ENCODE results near the gene TBPL1. TPM values are rescaled to one million over a fixed set of nuclear protein-coding genes. Genes with fewer than 3 reads are reported as not detected.
"Not testable (repeated sequence)": the region's sequence is repeated elsewhere in the genome, so short reads cannot be mapped to it uniquely, and the experiment has no call there.

TBPL1 gene
- total and polyA plus RNA-seq, 12 donors: 9.0 to 18.9 (median 14.4) TPM

- no peak overlapping the region for H3K27ac ChIP-seq
- H3K4me1 ChIP-seq: peaks cover 0 to 39% (median 15%) of the 10 kb centered on the region in 9 donors
Measured at GRCh38 chr6:133967347-133967746, 14.3 kb downstream of the TBPL1 start.

GRCh38 chr6:133967835-133968234 lies 14.8 kb downstream of the TBPL1 start:
- H3K4me1 ChIP-seq: peaks cover 0 to 39% (median 16%) of the 10 kb centered on the region in 9 donors
- 91 to 95% methylated on average over 8 of the region's 8 CpGs for whole genome bisulfite sequencing, 2 donors
- H3K36me3 ChIP-seq; H3K4me3 ChIP-seq; H3K27ac ChIP-seq; ATAC-seq; intact Hi-C loops (cut with DNase I); H3K27me3 ChIP-seq; DNase-seq; H3K9me3 ChIP-seq: not testable (repeated sequence)

More at GRCh38 chr6:133967347-133967746, 14.3 kb downstream of the TBPL1 start:
- Histone ChIP-seq H3K27me3 (no peaks in the 10 kb centered on the region), H3K4me3 (no peak overlapping the region), H3K9me3 (no peaks in the 10 kb centered on the region), H3K36me3 (no peaks in the 10 kb centered on the region)
- ATAC-seq (no peak), DNase-seq (no peak)
- TF ChIP-seq CTCF (IDR thresholded peaks at IDR 0.05): no peak
- intact Hi-C loops (cut with DNase I): no loop called here
- 95% methylated on average over 4 of the region's 4 CpGs for WGBS, 2 donors

- ATAC-seq (no peak), DNase-seq (no peak)
- Histone ChIP-seq H3K27ac (no peak overlapping the region), H3K36me3 (no peaks in the 10 kb centered on the region), H3K9me3 (no peaks in the 10 kb centered on the region), H3K4me3 (no peak overlapping the region), H3K27me3 (no peaks in the 10 kb centered on the region), H3K4me1 (peaks cover 0 to 41% (median 22%) of the 10 kb centered on the region in 9 donors)
- intact Hi-C loops (cut with DNase I): no loop called here
- TF ChIP-seq CTCF (IDR thresholded peaks at IDR 0.05): no peak
- WGBS, 2 donors: 87% methylated on average over 1 of the region's 1 CpG
Measured at GRCh38 chr6:133969285-133969920, 16.4 kb downstream of the TBPL1 start.

- H3K36me3 ChIP-seq: no peaks in the 10 kb centered on the region
- no peaks in the 10 kb centered on the region for H3K9me3 ChIP-seq
- ATAC-seq: no peak
- intact Hi-C loops (cut with DNase I): loop anchor here in 7 of 10 donors (5.0 to 10.0 kb wide), 6 partner anchors 43 to 127 kb away; no protein-coding TSS in a partner anchor
- no peak overlapping the region for H3K4me3 ChIP-seq
- H3K27me3 ChIP-seq: no peaks in the 10 kb centered on the region
- no peak for DNase-seq
- no peak for TF ChIP-seq CTCF (IDR thresholded peaks at IDR 0.05)
- H3K4me1 ChIP-seq: peaks cover 0 to 40% (median 22%) of the 10 kb centered on the region in 9 donors
- H3K27ac ChIP-seq: no peak overlapping the region
- WGBS, 2 donors: 77 to 78% methylated on average over 2 of the region's 2 CpGs
Measured at GRCh38 chr6:133969921-133970295, 16.9 kb downstream of the TBPL1 start.

DNA sequence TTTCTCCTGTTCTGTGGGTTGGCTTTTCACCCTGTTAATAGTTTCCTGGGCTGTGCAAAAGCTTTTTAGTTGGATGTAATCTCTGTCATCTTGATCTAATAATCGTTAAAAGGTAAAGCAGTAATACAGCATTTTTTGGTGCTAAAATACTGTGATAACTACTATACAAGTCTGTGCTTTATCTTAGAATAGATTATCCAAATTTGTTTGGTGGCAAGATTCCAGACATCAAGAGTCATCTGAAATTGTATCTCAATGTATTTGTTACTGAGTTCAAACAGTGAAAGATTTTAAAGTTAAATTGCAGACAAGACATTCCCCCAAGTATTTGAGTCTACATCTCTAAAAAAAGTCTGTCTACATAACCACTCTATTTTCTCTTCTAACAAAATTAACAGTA lies 18.8 kb downstream of the TBPL1 start:
- no peak for TF ChIP-seq CTCF (IDR thresholded peaks at IDR 0.05)
- ATAC-seq: no peak
- Histone ChIP-seq H3K9me3 (no peaks in the 10 kb centered on the region), H3K36me3 (no peaks in the 10 kb centered on the region), H3K4me3 (no peak overlapping the region), H3K27ac (no peak overlapping the region), H3K4me1 (peaks cover 0 to 31% (median 15%) of the 10 kb centered on the region in 9 donors), H3K27me3 (no peaks in the 10 kb centered on the region)
- WGBS, 2 donors: 55 to 75% methylated on average over 1 of the region's 1 CpG
- DNase-seq: no peak
- intact Hi-C loops (cut with DNase I): loop anchor here in 9 of 10 donors (2.0 to 10.0 kb wide), 8 partner anchors 45 to 125 kb away; no protein-coding TSS in a partner anchor

Data from heart right ventricle (tissue), 16 donors.